GM18907 (cell line): ENCODE results near the gene UCKL1.
"Not testable (repeated sequence)": the region's sequence is repeated elsewhere in the genome, so short reads cannot be mapped to it uniquely, and the experiment has no call there.

Experiments used
- ATAC-seq: cut with Tn5 transposase; IDR thresholded peaks from one replicate; pipeline ENCODE4 v1.9.1; 2021; ENCODE audit warnings: mild to moderate bottlenecking, moderate library complexity; ENCODE audit not compliant: unreplicated experiment

Gene UCKL1

GRCh38 chr20:63945031-63945658, 11.1 kb downstream of the UCKL1 start:
- ATAC-seq, result no peak

GRCh38 chr20:63944078-63944941, 11.9 kb downstream of the UCKL1 start:
- ATAC-seq, result no peak

GRCh38 chr20:63943808-63944077, 12.5 kb downstream of the UCKL1 start:
- ATAC-seq, result no peak

- ATAC-seq, result no peak
Measured at GRCh38 chr20:63942969-63943807, 13.0 kb downstream of the UCKL1 start.

GRCh38 chr20:63942250-63942951, 13.8 kb downstream of the UCKL1 start:
- ATAC-seq, result no peak

- no peak for ATAC-seq
Measured at GRCh38 chr20:63941282-63942081, 14.7 kb downstream of the UCKL1 start.

- no peak for ATAC-seq
Measured at GRCh38 chr20:63940472-63941266, 15.5 kb downstream of the UCKL1 start.

GRCh38 chr20:63940071-63940471, 16.1 kb downstream of the UCKL1 start:
- ATAC-seq, result no peak

- ATAC-seq, result no peak
Measured at GRCh38 chr20:63939061-63939935, 16.9 kb downstream of the UCKL1 start.

GRCh38 chr20:63937596-63937995, 18.6 kb downstream of the UCKL1 start:
- no peak for ATAC-seq

GRCh38 chr20:63935447-63935846, 20.8 kb downstream of the UCKL1 start:
- no peak for ATAC-seq

- ATAC-seq, result no peak
Measured at GRCh38 chr20:63934271-63935068, 21.7 kb downstream of the UCKL1 start.

- no peak for ATAC-seq
Measured at GRCh38 chr20:63933646-63934045, 22.6 kb downstream of the UCKL1 start.

- no peak for ATAC-seq
Measured at GRCh38 chr20:63932606-63933160, 23.5 kb downstream of the UCKL1 start.

GRCh38 chr20:63931735-63932134, 24.5 kb downstream of the UCKL1 start:
- no peak for ATAC-seq

- ATAC-seq, result no peak
Measured at GRCh38 chr20:63930971-63931553, 25.2 kb downstream of the UCKL1 start.

- not testable (repeated sequence) for ATAC-seq
Measured at GRCh38 chr20:63929473-63929883, 26.7 kb downstream of the UCKL1 start.
